Endodermal cell (in vitro differentiated cells): ENCODE data around the gene STK32B. TPM values are rescaled to one million over a fixed set of nuclear protein-coding genes. Genes with fewer than 3 reads are reported as not detected.
"Not testable (repeated sequence)": the region's sequence is repeated elsewhere in the genome, so short reads cannot be mapped to it uniquely, and the experiment has no call there.

ENCODE experiments used
- DNase-seq: peaks from one replicate; pipeline ENCODE4 v3.0.0-alpha.2; 2017
- H3K27ac ChIP-seq: 2 replicates; pipeline ENCODE4 v1.5.1; 2013; ENCODE audit warnings: mild to moderate bottlenecking, low read depth, low read length, moderate library complexity
- H3K27me3 ChIP-seq: 2 replicates; pipeline ENCODE4 v1.6.1; 2013; ENCODE audit warnings: mild to moderate bottlenecking, low read length, moderate library complexity; ENCODE audit not compliant: insufficient read depth, control insufficient read depth, poor library complexity, severe bottlenecking
- H3K36me3 ChIP-seq: 2 replicates; pipeline ENCODE4 v1.7.0; 2013; ENCODE audit warnings: mild to moderate bottlenecking, low read length, moderate library complexity; ENCODE audit not compliant: control insufficient read depth, insufficient read depth
- H3K4me1 ChIP-seq: one replicate; pipeline ENCODE4 v1.7.0; 2013; ENCODE audit warnings: low read length; ENCODE audit not compliant: control insufficient read depth, insufficient read depth
- H3K4me3 ChIP-seq: 2 replicates; pipeline ENCODE4 v1.5.1; 2013; ENCODE audit warnings: mild to moderate bottlenecking, low read length, moderate library complexity
- H3K9ac ChIP-seq: 2 replicates; pipeline ENCODE4 v1.6.1; 2013; ENCODE audit warnings: mild to moderate bottlenecking, low read length, moderate library complexity; ENCODE audit not compliant: poor library complexity, severe bottlenecking; ENCODE audit errors: extremely low read depth
- H3K9me3 ChIP-seq: 2 replicates; pipeline ENCODE4 v1.6.1; 2013; ENCODE audit warnings: mild to moderate bottlenecking, low read length, moderate library complexity; ENCODE audit not compliant: control insufficient read depth
- H3K27ac Mint-ChIP-seq: 2 replicates; pipeline ENCODE4 v1.8.0; 2020; ENCODE audit warnings: mixed read lengths
- H3K27me3 Mint-ChIP-seq: 2 replicates; pipeline ENCODE4 v1.8.0; 2021; ENCODE audit warnings: mild to moderate bottlenecking, mixed read lengths; ENCODE audit not compliant: insufficient read depth
- H3K36me3 Mint-ChIP-seq: 2 replicates; pipeline ENCODE4 v1.8.0; 2020; ENCODE audit warnings: low read depth, mixed read lengths
- H3K4me1 Mint-ChIP-seq: 2 replicates; pipeline ENCODE4 v1.8.0; 2020; ENCODE audit warnings: mixed read lengths
- H3K4me3 Mint-ChIP-seq: 2 replicates; pipeline ENCODE4 v1.8.0; 2020; ENCODE audit warnings: mild to moderate bottlenecking, moderate library complexity, mixed read lengths
- H3K9me3 Mint-ChIP-seq: 2 replicates; pipeline ENCODE4 v1.8.0; 2020; ENCODE audit warnings: mild to moderate bottlenecking, mixed read lengths
- CTCF ChIP-seq: fragments of 200-600 bp; sonication (generic); conservative IDR thresholded peaks from 2 replicates; pipeline ENCODE4 v1.5.0; 2021; ENCODE audit warnings: antibody characterized with exemption, mild to moderate bottlenecking
- WGBS, 2 experiments: methylation state at CpG; one replicate each; pipeline versions ENCODE4 v1.1.5 to v1.1.7; 2013; ENCODE audit warnings: missing lambda C conversion rate in 2 of 2, mixed read lengths in 1 of 2; ENCODE audit not compliant: insufficient coverage in 1 of 2, insufficient read length in 1 of 2; 5-methylcytosine and 5-hydroxymethylcytosine counted together
- total RNA-seq, 2 donors: library from RNA; stranded (reverse); fragmentation: NEBNext Ultra II Directional in 1 of 2; extraction: Animal tissue kit (Norgen Biotek cat#: 25700) in 1 of 2; gene quantifications; 2 replicates in 1 of 2; 3 replicates in 1 of 2; pipeline ENCODE4 v1.2.1, GENCODE V29; 2021

STK32B gene
- total RNA-seq, 2 donors from 2014 or later = 1.4 to 1.5 TPM

- no peaks in the 10 kb centered on the region for H3K27me3 ChIP-seq
- Mint-ChIP-seq H3K4me3 (no peak overlapping the region), H3K4me1 (peaks cover 15% of the 10 kb centered on the region), H3K27me3 (peaks cover 8% of the 10 kb centered on the region), H3K9me3 (no peaks in the 10 kb centered on the region), H3K27ac (no peak overlapping the region), H3K36me3 (no peaks in the 10 kb centered on the region)
- no peak overlapping the region for H3K27ac ChIP-seq
- no peak overlapping the region for H3K9ac ChIP-seq
- WGBS, 2 experiments = 94% methylated on average over 3 of the region's 3 CpGs; no CpG with 5 or more reads in 1 of the 2 experiments
- H3K9me3 ChIP-seq = no peaks in the 10 kb centered on the region
- DNase-seq = no peak
- H3K4me3 ChIP-seq = no peak overlapping the region
- H3K36me3 ChIP-seq = no peaks in the 10 kb centered on the region
- no peak for TF ChIP-seq CTCF
- H3K4me1 ChIP-seq = peaks cover 5% of the 10 kb centered on the region
Observed at GRCh38 chr4:5003918-5004317, 47.4 kb upstream of the STK32B start.

- H3K27me3 Mint-ChIP-seq = peaks cover 8% of the 10 kb centered on the region
- no peak overlapping the region for H3K9ac ChIP-seq
- H3K4me3 Mint-ChIP-seq = no peak overlapping the region
- 94% methylated on average over 8 of the region's 8 CpGs; no CpG with 5 or more reads in 1 of the 2 experiments for WGBS, 2 experiments
- H3K27ac ChIP-seq = no peak overlapping the region
- no peak overlapping the region for H3K27ac Mint-ChIP-seq
- peak; percentile 32 for DNase-seq
- peaks cover 5% of the 10 kb centered on the region for H3K4me1 ChIP-seq
- no peaks in the 10 kb centered on the region for H3K9me3 Mint-ChIP-seq
- no peaks in the 10 kb centered on the region for H3K36me3 ChIP-seq
- H3K36me3 Mint-ChIP-seq = no peaks in the 10 kb centered on the region
- H3K9me3 ChIP-seq = no peaks in the 10 kb centered on the region
- H3K27me3 ChIP-seq = no peaks in the 10 kb centered on the region
- H3K4me1 Mint-ChIP-seq = peaks cover 15% of the 10 kb centered on the region
- no peak for TF ChIP-seq CTCF
- no peak overlapping the region for H3K4me3 ChIP-seq
Observed at GRCh38 chr4:5004496-5004895, 46.8 kb upstream of the STK32B start.

- DNase-seq = peak; percentile 15
- H3K9ac ChIP-seq, H3K36me3 Mint-ChIP-seq, H3K27me3 ChIP-seq, H3K36me3 ChIP-seq, H3K27ac ChIP-seq, H3K4me1 ChIP-seq, H3K27ac Mint-ChIP-seq, H3K4me3 ChIP-seq, H3K27me3 Mint-ChIP-seq, H3K9me3 Mint-ChIP-seq, H3K4me3 Mint-ChIP-seq, H3K9me3 ChIP-seq: not testable (repeated sequence)
- peaks cover 10% of the 10 kb centered on the region for H3K4me1 Mint-ChIP-seq
- 89% methylated on average over 11 of the region's 11 CpGs; no CpG with 5 or more reads in 1 of the 2 experiments for WGBS, 2 experiments
Observed at GRCh38 chr4:5006932-5007331, 44.3 kb upstream of the STK32B start.

- H3K9me3 Mint-ChIP-seq = no peaks in the 10 kb centered on the region
- Histone ChIP-seq H3K36me3 (no peaks in the 10 kb centered on the region), H3K27me3 (no peaks in the 10 kb centered on the region), H3K4me1 (no peaks in the 10 kb centered on the region), H3K27ac (no peak overlapping the region), H3K9me3 (no peaks in the 10 kb centered on the region), H3K9ac (no peak overlapping the region), H3K4me3 (no peak overlapping the region)
- TF ChIP-seq CTCF = no peak
- no peaks in the 10 kb centered on the region for H3K36me3 Mint-ChIP-seq
- H3K27me3 Mint-ChIP-seq = peaks cover 2% of the 10 kb centered on the region
- DNase-seq = no peak
- H3K4me3 Mint-ChIP-seq = no peak overlapping the region
- 83 to 92% methylated on average over 3 of the region's 3 CpGs for WGBS, 2 experiments
- no peak overlapping the region for H3K27ac Mint-ChIP-seq
- no peaks in the 10 kb centered on the region for H3K4me1 Mint-ChIP-seq
Observed at GRCh38 chr4:5009796-5010195, 41.5 kb upstream of the STK32B start.
